PC-3 (cell line): ENCODE results near the gene SLC17A7. TPM values are rescaled to one million over a fixed set of nuclear protein-coding genes. Genes with fewer than 3 reads are reported as not detected.

ENCODE experiments used
- ATAC-seq: fragments of 200-7000 bp; cut with Tn5 transposase; 2 replicates; pipeline ENCODE4 v1.9.1; 2020; ENCODE audit warnings: mild to moderate bottlenecking, moderate library complexity
- Bru-seq: library from RNA; stranded (reverse); fragments of 400-500 nt; gene quantifications from one replicate; lab custom pipeline; 2021; lab: Mats Ljungman, UMichigan
- BruChase-seq, 2 experiments: library from RNA; stranded (reverse); fragments of 400-500 nt; gene quantifications; one replicate each; lab custom pipeline; 2021; lab: Mats Ljungman, UMichigan
- BruUV-seq: library from RNA; stranded (reverse); fragments of 400-500 nt; replicated peaks from 2 replicates; lab custom pipeline; 2021; lab: Mats Ljungman, UMichigan
- CTCF ChIA-PET: fragments of 300-600 bp; sonication (Branson Sonifier 250); formaldehyde crosslinking; loops from one replicate; lab custom pipeline; 2022; ENCODE audit warnings: antibody characterized with exemption; lab: Charles Lee
- POLR2A ChIA-PET: fragments of 300-600 bp; sonication (Branson Sonifier 250); formaldehyde crosslinking; loops from one replicate; lab custom pipeline; 2022; ENCODE audit warnings: antibody characterized with exemption; ENCODE audit not compliant: unreplicated experiment; lab: Charles Lee
- DNase-seq: peaks from one replicate; pipeline ENCODE4 v3.0.0-alpha.2; 2015
- H2AFZ ChIP-seq: fragments of 300-600 bp; sonication (generic); 2 replicates; pipeline ENCODE4 v1.6.0; 2016; ENCODE audit warnings: antibody characterized with exemption, low read length
- H3F3A ChIP-seq: fragments of 300-600 bp; sonication (generic); one replicate; pipeline ENCODE4 v1.6.0; 2017; ENCODE audit warnings: antibody characterized with exemption, low read length, control low read depth, mild to moderate bottlenecking; ENCODE audit not compliant: unreplicated experiment
- H3K27ac ChIP-seq: fragments of 300-600 bp; sonication (generic); 2 replicates; pipeline ENCODE4 v1.5.1; 2016; ENCODE audit warnings: mild to moderate bottlenecking, low read length
- H3K27me3 ChIP-seq: fragments of 300-600 bp; sonication (generic); 2 replicates; pipeline ENCODE4 v1.6.1; 2016; ENCODE audit warnings: low read length, mixed read lengths
- H3K36me3 ChIP-seq: fragments of 300-600 bp; sonication (generic); 2 replicates; pipeline ENCODE4 v1.6.1; 2016; ENCODE audit warnings: low read depth, mixed run types, low read length, mixed read lengths
- H3K4me1 ChIP-seq: fragments of 300-600 bp; sonication (generic); 2 replicates; pipeline ENCODE4 v1.5.1; 2016; ENCODE audit warnings: low read length; ENCODE audit not compliant: insufficient read depth
- H3K4me2 ChIP-seq: fragments of 300-600 bp; sonication (generic); 2 replicates; pipeline ENCODE4 v1.6.0; 2016; ENCODE audit warnings: low read length
- H3K4me3 ChIP-seq: fragments of 300-600 bp; sonication (generic); 2 replicates; pipeline ENCODE4 v1.5.1; 2016; ENCODE audit warnings: mild to moderate bottlenecking, low read length, mixed read lengths
- H3K79me2 ChIP-seq: fragments of 300-600 bp; sonication (generic); 2 replicates; pipeline ENCODE4 v1.6.1; 2017; ENCODE audit warnings: low read length, mixed read lengths
- H3K9ac ChIP-seq: fragments of 300-600 bp; sonication (generic); 2 replicates; pipeline ENCODE4 v1.6.0; 2016; ENCODE audit warnings: mild to moderate bottlenecking, low read length
- H3K9me2 ChIP-seq: fragments of 300-600 bp; sonication (generic); replicated peaks from 2 replicates; pipeline ENCODE4 v1.6.1; 2016; ENCODE audit warnings: mixed run types, low read length, mixed read lengths
- H3K9me3 ChIP-seq: fragments of 300-600 bp; sonication (generic); 2 replicates; pipeline ENCODE4 v1.6.1; 2016; ENCODE audit warnings: low read length, mixed read lengths
- H4K20me1 ChIP-seq: fragments of 300-600 bp; sonication (generic); 2 replicates; pipeline ENCODE4 v1.6.1; 2016; ENCODE audit warnings: low read length, mixed read lengths
- CTCF ChIP-seq: fragments of 300-600 bp; sonication (generic); conservative IDR thresholded peaks from 2 replicates; pipeline ENCODE4 v1.5.1; 2017; ENCODE audit warnings: antibody characterized with exemption, low read depth, mild to moderate bottlenecking, low read length
- EZH2 ChIP-seq: fragments of 300-600 bp; sonication (generic); IDR thresholded peaks from one replicate; pipeline ENCODE4 v1.6.1; 2017; ENCODE audit warnings: antibody characterized with exemption, mild to moderate bottlenecking, low read length; ENCODE audit not compliant: unreplicated experiment
- EZH2phosphoT487 ChIP-seq: fragments of 300-600 bp; sonication (generic); IDR thresholded peaks from 2 replicates; pipeline ENCODE4 v1.6.1; 2018; ENCODE audit warnings: mild to moderate bottlenecking, antibody characterized with exemption, low read length, borderline replicate concordance
- intact Hi-C: fragments of 100-400 bp; cut with micrococcal nuclease; formaldehyde crosslinking; loops from 2 replicates; pipeline ENCODE4 v1.9.0; 2023
- long read RNA-seq: library from polyadenylated mRNA; unstranded; transcript quantifications from one replicate; pipeline ENCODE4 v2.0.0, GENCODE V29; 2021; ENCODE audit not compliant: unreplicated experiment
- total RNA-seq: library from RNA; depleted of rRNA; stranded (reverse); fragments of >200 nt; gene quantifications from 2 replicates; pipeline ENCODE4 v1.2.3, GENCODE V29; 2014; rRNA removed

SLC17A7 gene
- total RNA-seq (0.11 TPM in 1 of 2 replicates, not detected in the other), Bru-seq, nascent RNA (percentile 18 among the genes with signal in this experiment), BruChase-seq, experiment 1, labeled RNA remaining after a 6-hour chase (percentile 21 among the genes with signal in this experiment), BruChase-seq, experiment 2, labeled RNA remaining after a 2-hour chase (percentile 15 among the genes with signal in this experiment)
- long read RNA-seq, partial matches to known transcripts, result 0 of 1 reads
- long read RNA-seq, other reads (novel, unspliced or antisense), result 1 of 1 reads

GRCh38 chr19:49441210-49441959 is at the start of gene SLC17A7:
TSS of gene SLC17A7 (minus strand) at chr19:49441527. CDS start at chr19:49441379, 148 bp downstream.
- H3K9me3 ChIP-seq, result no peaks in the 10 kb centered on the region
- ChIA-PET CTCF (interaction anchor here (0.6 kb wide), 1 partner anchor 79 kb away, joined by 4 read pairs; the partner anchor contains the start of gene TEAD2), POLR2A (no interaction called here)
- peaks cover 56% of the 10 kb centered on the region for H3K27me3 ChIP-seq
- H4K20me1 ChIP-seq, result no peaks in the 10 kb centered on the region
- H3K9me2 ChIP-seq, result no peaks in the 10 kb centered on the region
- no peaks in the 10 kb centered on the region for H3F3A ChIP-seq
- H3K36me3 ChIP-seq, result no peaks in the 10 kb centered on the region
- H3K79me2 ChIP-seq, result no peaks in the 10 kb centered on the region
- no peaks in the 10 kb centered on the region for H3K4me1 ChIP-seq
- H2AFZ ChIP-seq, result peak within 1 kb of the TSS; percentile 100; the same call in 1 of the 2 replicates
- no peak for ATAC-seq
- BruUV-seq, result no TSS peak
- DNase-seq, result peak; percentile 40
- H3K4me2 ChIP-seq, result peak within 1 kb of the TSS; percentile 100
- H3K9ac ChIP-seq, result no peak within 1 kb of the TSS
- intact Hi-C loops, result no loop called here
- no peak within 1 kb of the TSS for H3K27ac ChIP-seq
- no peak for TF ChIP-seq EZH2
- no peak for TF ChIP-seq CTCF
- no peak for TF ChIP-seq EZH2phosphoT487
- H3K4me3 ChIP-seq, result peak within 1 kb of the TSS; percentile 87

- Histone ChIP-seq H3K4me2 (peak overlapping the region; percentile 80), H3K9ac (no peak overlapping the region), H3K27me3 (no peaks in the 10 kb centered on the region), H3F3A (peaks cover 54% of the 10 kb centered on the region), H3K9me2 (no peaks in the 10 kb centered on the region), H3K4me3 (peak overlapping the region; percentile 89; the same call in 1 of the 2 replicates), H3K79me2 (peaks cover 38% of the 10 kb centered on the region), H3K36me3 (peaks cover 49% of the 10 kb centered on the region), H4K20me1 (peaks cover 41% of the 10 kb centered on the region), H3K27ac (no peak overlapping the region), H3K4me1 (peaks cover 13% of the 10 kb centered on the region; the same call in 1 of the 2 replicates), H3K9me3 (no peaks in the 10 kb centered on the region), H2AFZ (no peak overlapping the region)
- intact Hi-C loops, result no loop called here
- DNase-seq, result no peak
- no peak for ATAC-seq
- no peak for TF ChIP-seq CTCF
- no peak for TF ChIP-seq EZH2
- no peak for TF ChIP-seq EZH2phosphoT487
- ChIA-PET POLR2A (no interaction called here), CTCF (no interaction called here)
- no TSS peak for BruUV-seq
Measured at GRCh38 chr19:49490287-49491029, 49.1 kb upstream of the SLC17A7 start.
